HG02852 (cell line): ENCODE data around the gene GRK7.

Experiments used
- ATAC-seq: cut with Tn5 transposase; IDR thresholded peaks from one replicate; pipeline ENCODE4 v1.9.1; 2021; ENCODE audit warnings: mild to moderate bottlenecking, moderate library complexity; ENCODE audit not compliant: unreplicated experiment

The GRK7 gene

GRCh38 chr3:141763088-141763750 is at the start of gene GRK7:
TSS of gene GRK7 (plus strand) at chr3:141763408. CDS start at chr3:141778285, 14,877 bp downstream.
- ATAC-seq: no peak

GRCh38 chr3:141714671-141715070 is 48.5 kb upstream of the GRK7 start:
- no peak for ATAC-seq

- no peak for ATAC-seq
Observed at GRCh38 chr3:141722081-141722480, 41.1 kb upstream of the GRK7 start.

- ATAC-seq: no peak
Observed at GRCh38 chr3:141722648-141723047, 40.6 kb upstream of the GRK7 start.

- no peak for ATAC-seq
Observed at GRCh38 chr3:141723255-141723654, 40.0 kb upstream of the GRK7 start.

- no peak for ATAC-seq
Observed at GRCh38 chr3:141724186-141724585, 39.0 kb upstream of the GRK7 start.

GRCh38 chr3:141725036-141725435 is 38.2 kb upstream of the GRK7 start:
- ATAC-seq: no peak

GRCh38 chr3:141726483-141726882 is 36.7 kb upstream of the GRK7 start:
- ATAC-seq: no peak

- no peak for ATAC-seq
Observed at GRCh38 chr3:141728355-141728892, 34.8 kb upstream of the GRK7 start.

GRCh38 chr3:141729240-141729639 is 34.0 kb upstream of the GRK7 start:
- ATAC-seq: no peak

GRCh38 chr3:141735176-141735575 is 28.0 kb upstream of the GRK7 start:
- no peak for ATAC-seq

- ATAC-seq: no peak
Observed at GRCh38 chr3:141735770-141736465, 27.3 kb upstream of the GRK7 start.

GRCh38 chr3:141737093-141737492 is 26.1 kb upstream of the GRK7 start:
- no peak for ATAC-seq

GRCh38 chr3:141737678-141738021 is 25.6 kb upstream of the GRK7 start:
- ATAC-seq: no peak

- ATAC-seq: peak; percentile 91
Observed at GRCh38 chr3:141738022-141738890, 25.0 kb upstream of the GRK7 start, which contains the start of gene RNF7. TSS of gene RNF7 (plus strand) at chr3:141738298. CDS start at chr3:141738342, 44 bp downstream.

- no peak for ATAC-seq
Observed at GRCh38 chr3:141738891-141739363, 24.3 kb upstream of the GRK7 start.

- no peak for ATAC-seq
Observed at GRCh38 chr3:141739731-141740130, 23.5 kb upstream of the GRK7 start.

GRCh38 chr3:141740349-141740748 is 22.9 kb upstream of the GRK7 start:
- no peak for ATAC-seq

- no peak for ATAC-seq
Observed at GRCh38 chr3:141743305-141743704, 19.9 kb upstream of the GRK7 start.

- no peak for ATAC-seq
Observed at GRCh38 chr3:141746962-141747361, 16.2 kb upstream of the GRK7 start.

GRCh38 chr3:141753399-141753798 is 9.8 kb upstream of the GRK7 start:
- no peak for ATAC-seq
